HFFc6 (cell line): ENCODE data around the gene LEMD3. TPM values are rescaled to one million over a fixed set of nuclear protein-coding genes. Genes with fewer than 3 reads are reported as not detected.
A peak's percentile ranks its signal among the peaks of the same experiment; 100 is the strongest.

Source experiments
- DNase-seq: peaks from one replicate; pipeline ENCODE4 v3.0.0-alpha.2; 2018
- H3K27ac Mint-ChIP-seq: 2 replicates; pipeline ENCODE4 v1.8.0; 2020; ENCODE audit warnings: mild to moderate bottlenecking, mixed read lengths
- H3K27me3 Mint-ChIP-seq: 2 replicates; pipeline ENCODE4 v1.8.0; 2021; ENCODE audit warnings: mild to moderate bottlenecking, moderate library complexity, mixed read lengths; ENCODE audit not compliant: insufficient read depth
- H3K36me3 Mint-ChIP-seq: 2 replicates; pipeline ENCODE4 v1.8.0; 2021; ENCODE audit warnings: low read depth, mixed read lengths
- H3K4me1 Mint-ChIP-seq: 2 replicates; pipeline ENCODE4 v1.8.0; 2020; ENCODE audit warnings: low read depth, mixed read lengths
- H3K4me3 Mint-ChIP-seq: 2 replicates; pipeline ENCODE4 v1.8.0; 2020; ENCODE audit warnings: mild to moderate bottlenecking, moderate library complexity, mixed read lengths
- H3K9me3 Mint-ChIP-seq: 2 replicates; pipeline ENCODE4 v1.8.0; 2020; ENCODE audit warnings: mild to moderate bottlenecking, mixed read lengths
- CTCF ChIP-seq: fragments of 200-600 bp; sonication (generic); IDR thresholded peaks from 2 replicates; pipeline ENCODE4 v1.5.0; 2021; ENCODE audit warnings: antibody characterized with exemption, mild to moderate bottlenecking
- total RNA-seq, 6 experiments: library from RNA; stranded (reverse); fragmentation: NEBNext Ultra II Directional; extraction: Animal tissue kit (Norgen Biotek cat#: 25700); gene quantifications; 2 replicates in 1 of 6; 3 replicates in 5 of 6; pipeline ENCODE4 v1.2.3, GENCODE V29; 2021

LEMD3 gene
- total RNA-seq, 6 experiments from 2014 or later, result 16.7 to 21.5 (median 17.8) TPM

DNA sequence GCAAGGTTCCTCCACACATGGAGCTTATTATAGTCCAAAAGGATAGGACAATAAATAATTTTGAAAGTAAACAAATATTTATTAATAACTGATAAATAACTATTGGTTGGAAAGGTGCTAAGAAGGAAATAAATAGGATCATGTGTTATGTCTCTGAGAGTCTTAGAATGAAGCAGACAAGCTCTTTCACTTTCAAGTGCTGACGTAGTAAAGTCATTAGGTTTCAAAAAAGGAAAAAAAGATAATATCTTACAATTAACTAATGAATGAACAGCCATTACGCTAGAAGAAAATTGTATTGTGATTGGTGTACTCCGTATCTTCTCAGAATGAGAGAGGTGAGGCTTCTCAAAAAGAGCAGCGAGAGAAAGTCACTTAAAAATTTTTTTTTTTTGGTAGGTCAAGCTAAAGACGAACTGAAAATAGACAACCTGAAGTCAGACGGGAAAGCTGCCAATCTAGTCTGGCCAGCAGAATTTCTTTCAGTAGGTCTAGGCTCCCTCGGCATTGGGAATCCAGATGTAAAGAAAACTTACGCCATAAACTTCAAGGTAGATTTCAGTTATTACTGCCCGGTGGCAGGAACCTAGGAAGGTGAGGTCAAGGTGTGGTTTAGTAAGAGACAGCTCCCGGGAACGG is 583 bp upstream of the LEMD3 start:
- peaks cover 7% of the 10 kb centered on the region; the same call in 1 of the 2 replicates for H3K36me3 Mint-ChIP-seq
- H3K27ac Mint-ChIP-seq, result peak overlapping the region; percentile 99
- no peaks in the 10 kb centered on the region for H3K9me3 Mint-ChIP-seq
- DNase-seq, result no peak
- peaks cover 5% of the 10 kb centered on the region for H3K4me1 Mint-ChIP-seq
- TF ChIP-seq CTCF, result no peak
- H3K27me3 Mint-ChIP-seq, result peaks cover 6% of the 10 kb centered on the region
- peak overlapping the region; percentile 100 for H3K4me3 Mint-ChIP-seq

DNA sequence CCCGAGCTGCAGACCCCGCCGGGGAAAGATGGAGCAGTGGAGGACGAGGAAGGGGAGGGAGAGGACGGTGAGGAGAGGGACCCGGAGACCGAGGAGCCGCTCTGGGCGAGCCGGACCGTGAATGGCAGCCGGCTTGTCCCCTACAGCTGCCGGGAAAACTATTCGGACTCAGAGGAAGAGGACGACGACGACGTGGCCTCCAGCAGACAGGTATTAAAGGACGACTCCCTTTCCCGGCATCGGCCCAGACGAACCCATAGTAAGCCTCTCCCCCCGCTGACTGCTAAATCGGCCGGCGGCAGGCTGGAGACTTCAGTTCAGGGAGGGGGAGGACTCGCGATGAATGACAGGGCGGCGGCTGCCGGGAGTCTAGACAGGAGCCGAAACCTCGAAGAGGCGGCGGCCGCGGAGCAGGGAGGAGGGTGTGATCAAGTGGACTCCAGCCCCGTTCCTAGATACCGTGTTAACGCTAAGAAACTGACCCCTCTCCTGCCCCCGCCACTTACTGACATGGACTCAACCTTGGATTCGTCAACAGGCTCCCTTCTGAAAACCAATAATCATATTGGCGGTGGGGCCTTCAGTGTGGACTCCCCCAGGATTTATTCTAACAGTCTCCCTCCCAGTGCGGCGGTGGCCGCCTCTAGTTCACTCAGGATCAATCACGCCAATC is 962 bp downstream of the LEMD3 start:
- peak; percentile 49 for DNase-seq
- Mint-ChIP-seq H3K4me1 (peaks cover 5% of the 10 kb centered on the region), H3K27ac (peak overlapping the region; percentile 80), H3K27me3 (peaks cover 2% of the 10 kb centered on the region), H3K36me3 (peaks cover 7% of the 10 kb centered on the region; the same call in 1 of the 2 replicates), H3K9me3 (no peaks in the 10 kb centered on the region), H3K4me3 (peak overlapping the region; percentile 100)
- no peak for TF ChIP-seq CTCF

- H3K9me3 Mint-ChIP-seq, result no peaks in the 10 kb centered on the region
- DNase-seq, result no peak
- peaks cover 5% of the 10 kb centered on the region for H3K4me1 Mint-ChIP-seq
- peak overlapping the region; percentile 80; the same call in 1 of the 2 replicates for H3K27ac Mint-ChIP-seq
- H3K4me3 Mint-ChIP-seq, result peak overlapping the region; percentile 100
- H3K27me3 Mint-ChIP-seq, result peaks cover 2% of the 10 kb centered on the region
- no peak for TF ChIP-seq CTCF
- H3K36me3 Mint-ChIP-seq, result peaks cover 7% of the 10 kb centered on the region; the same call in 1 of the 2 replicates
Measured at GRCh38 chr12:65171073-65171472, 1.7 kb downstream of the LEMD3 start.

DNA sequence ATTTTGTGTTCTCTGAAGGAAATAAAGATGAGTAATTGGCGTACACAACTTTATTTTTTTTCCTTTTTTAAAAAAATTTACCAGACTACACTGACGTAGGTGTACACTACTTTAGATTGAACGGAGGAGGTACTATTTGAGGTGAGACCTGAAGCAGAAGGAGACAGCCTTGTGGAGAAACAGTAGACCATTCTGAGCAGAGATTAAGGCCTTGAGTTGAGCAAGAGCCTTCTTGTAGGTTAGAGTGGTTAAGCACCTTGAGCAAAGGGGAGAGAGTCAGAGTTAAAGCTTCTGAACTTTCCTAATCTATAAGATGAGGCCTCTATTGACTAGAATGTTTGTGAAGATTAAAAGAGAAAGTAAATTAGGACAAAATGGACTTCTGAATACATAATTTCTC is 2.5 kb downstream of the LEMD3 start:
- no peak for TF ChIP-seq CTCF
- DNase-seq, result no peak
- Mint-ChIP-seq H3K27me3 (peaks cover 2% of the 10 kb centered on the region), H3K9me3 (no peaks in the 10 kb centered on the region), H3K27ac (no peak overlapping the region), H3K4me3 (peak overlapping the region; percentile 100), H3K4me1 (peaks cover 5% of the 10 kb centered on the region), H3K36me3 (peaks cover 7% of the 10 kb centered on the region; the same call in 1 of the 2 replicates)

DNA sequence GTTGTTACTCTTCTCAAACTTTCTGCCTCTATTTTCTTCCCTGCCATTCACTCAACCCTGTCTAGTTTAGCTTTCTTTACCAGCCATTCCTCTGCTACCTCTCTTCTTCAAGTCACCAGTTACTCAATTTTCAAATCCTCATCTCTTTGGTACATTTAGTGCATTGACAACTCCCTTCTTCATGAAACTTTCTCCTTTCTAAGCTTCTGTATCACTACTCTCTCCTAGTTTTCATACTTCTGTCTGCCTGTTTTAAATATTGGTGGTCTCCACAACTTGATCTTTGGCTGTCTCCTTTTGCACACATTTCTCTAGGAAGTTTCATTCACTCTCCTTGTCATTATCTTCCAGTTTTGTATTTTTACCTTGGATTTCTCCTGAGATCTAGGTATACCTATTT is 6.0 kb downstream of the LEMD3 start:
- TF ChIP-seq CTCF, result no peak
- DNase-seq, result no peak
- Mint-ChIP-seq H3K4me1 (no peaks in the 10 kb centered on the region; the same call in 1 of the 2 replicates), H3K36me3 (peaks cover 7% of the 10 kb centered on the region; the same call in 1 of the 2 replicates), H3K27me3 (no peaks in the 10 kb centered on the region), H3K4me3 (no peak overlapping the region), H3K9me3 (no peaks in the 10 kb centered on the region), H3K27ac (no peak overlapping the region)
